Activated B cell treated with CpG ODN at 0.5 μM for 24 hours (primary cell): ENCODE data around the gene CAND1. TPM values are rescaled to one million over a fixed set of nuclear protein-coding genes. Genes with fewer than 3 reads are reported as not detected.

ENCODE experiments used
- ATAC-seq: fragments of 200-7000 bp; cut with Tn5 transposase; one replicate; pipeline ENCODE4 v1.10.0; 2021; ENCODE audit warnings: low read depth, mild to moderate bottlenecking, moderate library complexity
- CTCF ChIA-PET: fragments of 350-600 bp; sonication (Branson Sonifier 250); formaldehyde crosslinking; loops from one replicate; lab custom pipeline; 2021; ENCODE audit warnings: antibody characterized with exemption; lab: Charles Lee
- POLR2A ChIA-PET: fragments of 350-600 bp; sonication (Branson Sonifier 250); formaldehyde crosslinking; loops from one replicate; lab custom pipeline; 2021; ENCODE audit warnings: antibody characterized with exemption; lab: Charles Lee
- DNase-seq: peaks from one replicate; pipeline ENCODE4 v3.0.0; 2022
- H3K27ac Mint-ChIP-seq: one replicate; pipeline ENCODE4 v1.8.0; 2020; ENCODE audit warnings: mixed read lengths
- H3K27me3 Mint-ChIP-seq: one replicate; pipeline ENCODE4 v1.8.0; 2021; ENCODE audit warnings: mixed read lengths
- H3K36me3 Mint-ChIP-seq: one replicate; pipeline ENCODE4 v1.8.0; 2021; ENCODE audit warnings: low read depth, mixed read lengths
- H3K4me1 Mint-ChIP-seq: one replicate; pipeline ENCODE4 v1.8.0; 2021; ENCODE audit warnings: mixed read lengths
- H3K4me3 Mint-ChIP-seq: one replicate; pipeline ENCODE4 v1.8.0; 2020; ENCODE audit warnings: mild to moderate bottlenecking, mixed read lengths
- H3K9me3 Mint-ChIP-seq: one replicate; pipeline ENCODE4 v1.8.0; 2020; ENCODE audit warnings: mixed read lengths
- CTCF ChIP-seq: fragments of 200-600 bp; IDR thresholded peaks from one replicate; pipeline ENCODE4 v1.8.0; 2022; ENCODE audit warnings: antibody characterized with exemption, mild to moderate bottlenecking
- intact Hi-C: fragments of 100-400 bp; cut with micrococcal nuclease; formaldehyde crosslinking; loops from one replicate; pipeline ENCODE4 v1.15.1; 2024
- total RNA-seq: library from RNA; stranded (reverse); gene quantifications from 2 replicates; pipeline ENCODE4 v1.2.3, GENCODE V29; 2022

CAND1 gene
- total RNA-seq, 1 donor from 2014 or later: 123 TPM

GRCh38 chr12:67323007-67323406 is 53.8 kb downstream of the CAND1 start:
- peaks cover 8% of the 10 kb centered on the region for H3K36me3 Mint-ChIP-seq
- no peak for ATAC-seq
- CTCF ChIA-PET: no interaction called here
- intact Hi-C loops: no loop called here
- no peaks in the 10 kb centered on the region for H3K27me3 Mint-ChIP-seq
- no peaks in the 10 kb centered on the region for H3K9me3 Mint-ChIP-seq
- no peak for DNase-seq
- no peak for TF ChIP-seq CTCF
- POLR2A ChIA-PET: interaction anchor here (1.1 kb wide), 1 partner anchor 54 kb away, joined by 3 read pairs; the partner anchor contains the start of gene CAND1
- H3K27ac Mint-ChIP-seq: no peak overlapping the region
- H3K4me3 Mint-ChIP-seq: no peak overlapping the region
- peaks cover 16% of the 10 kb centered on the region for H3K4me1 Mint-ChIP-seq

- H3K4me1 Mint-ChIP-seq: peaks cover 3% of the 10 kb centered on the region
- DNase-seq (no peak), ATAC-seq (no peak)
- intact Hi-C loops: no loop called here
- no peak overlapping the region for H3K4me3 Mint-ChIP-seq
- no peaks in the 10 kb centered on the region for H3K9me3 Mint-ChIP-seq
- no peaks in the 10 kb centered on the region for H3K27me3 Mint-ChIP-seq
- ChIA-PET CTCF (no interaction called here), POLR2A (no interaction called here)
- no peak overlapping the region for H3K27ac Mint-ChIP-seq
- peaks cover 4% of the 10 kb centered on the region for H3K36me3 Mint-ChIP-seq
- no peak for TF ChIP-seq CTCF
These were observed 57.5 kb downstream of the CAND1 start for GRCh38 chr12:67326637-67327036.

GRCh38 chr12:67327466-67327865 is 58.3 kb downstream of the CAND1 start:
- no peak for DNase-seq
- intact Hi-C loops: no loop called here
- no peaks in the 10 kb centered on the region for H3K9me3 Mint-ChIP-seq
- no peak overlapping the region for H3K4me3 Mint-ChIP-seq
- H3K36me3 Mint-ChIP-seq: no peaks in the 10 kb centered on the region
- TF ChIP-seq CTCF: no peak
- no peak overlapping the region for H3K27ac Mint-ChIP-seq
- CTCF ChIA-PET: no interaction called here
- H3K4me1 Mint-ChIP-seq: no peaks in the 10 kb centered on the region
- POLR2A ChIA-PET: no interaction called here
- H3K27me3 Mint-ChIP-seq: no peaks in the 10 kb centered on the region
- ATAC-seq: no peak

- DNase-seq (no peak), ATAC-seq (no peak)
- Mint-ChIP-seq H3K4me1 (no peaks in the 10 kb centered on the region), H3K4me3 (no peak overlapping the region), H3K9me3 (peaks cover 9% of the 10 kb centered on the region), H3K27me3 (no peaks in the 10 kb centered on the region), H3K27ac (no peak overlapping the region), H3K36me3 (no peaks in the 10 kb centered on the region)
- no peak for TF ChIP-seq CTCF
- intact Hi-C loops: no loop called here
- ChIA-PET CTCF (no interaction called here), POLR2A (interaction anchor here (0.7 kb wide), 1 partner anchor 62 kb away, joined by 3 read pairs; the partner anchor contains the start of gene CAND1)
These were observed 62.0 kb downstream of the CAND1 start for GRCh38 chr12:67331123-67331522.

- Mint-ChIP-seq H3K36me3 (no peaks in the 10 kb centered on the region), H3K9me3 (peaks cover 9% of the 10 kb centered on the region), H3K4me3 (no peak overlapping the region), H3K27me3 (no peaks in the 10 kb centered on the region), H3K4me1 (no peaks in the 10 kb centered on the region), H3K27ac (no peak overlapping the region)
- ATAC-seq (no peak), DNase-seq (no peak)
- intact Hi-C loops: no loop called here
- TF ChIP-seq CTCF: no peak
- CTCF ChIA-PET: no interaction called here
- POLR2A ChIA-PET: no interaction called here
These were observed 62.7 kb downstream of the CAND1 start for GRCh38 chr12:67331828-67332227.
